A549 (cell line): ENCODE data around the gene PI4K2B. TPM values are rescaled to one million over a fixed set of nuclear protein-coding genes. Genes with fewer than 3 reads are reported as not detected.
"Not testable (repeated sequence)": the region's sequence is repeated elsewhere in the genome, so short reads cannot be mapped to it uniquely, and the experiment has no call there.

ENCODE experiments used
- ATAC-seq, 2 experiments: fragments of 200-7000 bp in 1 of 2; fragments of >200 bp in 1 of 2; cut with Nextera tagmentation in 1 of 2; cut with Tn5 transposase in 1 of 2; 3 replicates each; pipeline versions ENCODE4 v1.8.0 to v1.9.1; 2018 to 2020; ENCODE audit warnings: mild to moderate bottlenecking in 1 of 2, moderate library complexity in 1 of 2
- CTCF ChIA-PET: fragments of 300-600 bp; sonication (Branson Sonifier 250); formaldehyde crosslinking; extraction: SDS; loops from one replicate; lab custom pipeline; 2021; ENCODE audit warnings: antibody characterized with exemption, inconsistent platforms; lab: Yijun Ruan, JAX
- POLR2A ChIA-PET: fragments of 350-600 bp; formaldehyde crosslinking; extraction: SDS; loops from one replicate; lab custom pipeline; 2021; ENCODE audit warnings: antibody characterized with exemption, inconsistent platforms; lab: Yijun Ruan, JAX
- DNase-seq, 2 experiments: peaks; one replicate each; pipeline versions ENCODE4 v3.0.0 to v3.0.0-alpha.2; 2011 to 2016; ENCODE audit warnings: low read depth in 1 of 2, low spot score in 1 of 2
- FAIRE-seq: peaks from 2 replicates; lab custom pipeline; 2011; peaks lifted over from hg19 to GRCh38; lab: Jason Lieb, UNC
- H3K27ac ChIP-seq, 2 experiments: fragments of >200 bp; sonication (Bioruptor Twin); formaldehyde crosslinking; 3 replicates each; pipeline ENCODE4 v1.5.1; 2016 to 2017
- H3K4me1 ChIP-seq: fragments of >200 bp; sonication (Bioruptor Twin); formaldehyde crosslinking; 3 replicates; pipeline ENCODE4 v1.6.1; 2016
- H3K4me2 ChIP-seq: fragments of >200 bp; sonication (Bioruptor Twin); formaldehyde crosslinking; 3 replicates; pipeline ENCODE4 v1.6.1; 2016
- H3K4me3 ChIP-seq: fragments of >200 bp; sonication (Bioruptor Twin); formaldehyde crosslinking; 3 replicates; pipeline ENCODE4 v1.5.1; 2016
- H3K9me3 ChIP-seq: fragments of >200 bp; sonication (Bioruptor Twin); formaldehyde crosslinking; 3 replicates; pipeline ENCODE4 v1.6.1; 2016
- ATOH8 ChIP-seq: fragments of 250-450 bp; sonication (Bioruptor Pico); IDR thresholded peaks from 2 replicates; pipeline ENCODE4 v1.5.0; 2020; ENCODE audit warnings: low read depth, mild to moderate bottlenecking, moderate library complexity
- BHLHE40 ChIP-seq: IDR thresholded peaks from 2 replicates; pipeline ENCODE4 v1.6.1; 2012; ENCODE audit warnings: low read depth, low read length, inconsistent platforms
- CBX8 ChIP-seq: fragments of 200-600 bp; sonication (generic); IDR thresholded peaks from 2 replicates; pipeline ENCODE4 v1.6.1; 2016
- CEBPB ChIP-seq, 2 experiments: fragments of >200 bp in 1 of 2; sonication (Bioruptor Twin) in 1 of 2; formaldehyde crosslinking in 1 of 2; IDR thresholded peaks; 2 replicates each; pipeline ENCODE4 v1.6.1; 2012 to 2016
- CHD4 ChIP-seq: fragments of 200-600 bp; sonication (generic); IDR thresholded peaks from 2 replicates; pipeline ENCODE4 v1.6.1; 2016; ENCODE audit warnings: antibody characterized with exemption, mild to moderate bottlenecking, borderline replicate concordance
- EHF ChIP-seq: fragments of 250-450 bp; sonication (Bioruptor Pico); IDR thresholded peaks from 2 replicates; pipeline ENCODE4 v1.5.0; 2020; ENCODE audit warnings: mild to moderate bottlenecking
- FOSB ChIP-seq: fragments of 250-450 bp; sonication (Bioruptor Pico); IDR thresholded peaks from 2 replicates; pipeline ENCODE4 v1.5.0; 2020; ENCODE audit warnings: mild to moderate bottlenecking, moderate library complexity
- GATA3 ChIP-seq: IDR thresholded peaks from 2 replicates; pipeline ENCODE4 v1.6.1; 2012; ENCODE audit warnings: borderline replicate concordance
- HMGXB4 ChIP-seq: fragments of 250-450 bp; sonication (Bioruptor Pico); IDR thresholded peaks from 2 replicates; pipeline ENCODE4 v1.5.0; 2021; ENCODE audit warnings: mild to moderate bottlenecking, moderate library complexity, borderline replicate concordance
- HOXB13 ChIP-seq: fragments of 250-450 bp; sonication (Bioruptor Pico); IDR thresholded peaks from 2 replicates; pipeline ENCODE4 v1.5.0; 2020; ENCODE audit warnings: low read depth, mild to moderate bottlenecking, moderate library complexity
- JUNB ChIP-seq: fragments of >200 bp; sonication (Bioruptor Twin); formaldehyde crosslinking; IDR thresholded peaks from 2 replicates; pipeline ENCODE4 v1.6.1; 2016
- KDM5A ChIP-seq: fragments of 200-600 bp; sonication (generic); IDR thresholded peaks from 2 replicates; pipeline ENCODE4 v1.6.1; 2016; ENCODE audit warnings: antibody characterized with exemption, mild to moderate bottlenecking
- NFE2L2 ChIP-seq: fragments of 150-350 bp; conservative IDR thresholded peaks from 2 replicates; pipeline ENCODE4 v1.6.1; 2014; ENCODE audit warnings: low read length
- NPAS2 ChIP-seq: fragments of 250-450 bp; sonication (Bioruptor Pico); IDR thresholded peaks from 2 replicates; pipeline ENCODE4 v1.8.0; 2022; ENCODE audit warnings: mild to moderate bottlenecking, moderate library complexity, borderline replicate concordance
- PHF8 ChIP-seq: fragments of 200-600 bp; sonication (generic); IDR thresholded peaks from 2 replicates; pipeline ENCODE4 v1.6.1; 2016; ENCODE audit warnings: low read depth, mild to moderate bottlenecking, antibody characterized with exemption, moderate library complexity, borderline replicate concordance
- POLR2AphosphoS2 ChIP-seq: conservative IDR thresholded peaks from 2 replicates; pipeline ENCODE4 v1.6.1; 2012; ENCODE audit warnings: low read length, improper control_type of control experiment, inconsistent platforms
- RAD21 ChIP-seq, 2 experiments: fragments of >200 bp in 1 of 2; sonication (Bioruptor Twin) in 1 of 2; formaldehyde crosslinking in 1 of 2; IDR thresholded peaks in 1 of 2; conservative IDR thresholded peaks in 1 of 2; 2 replicates in 1 of 2; 3 replicates in 1 of 2; pipeline ENCODE4 v1.6.1; 2012 to 2018; ENCODE audit warnings: inconsistent platforms in 1 of 2
- RARB ChIP-seq: fragments of 250-450 bp; sonication (Bioruptor Pico); IDR thresholded peaks from 2 replicates; pipeline ENCODE4 v1.8.0; 2021; ENCODE audit warnings: mild to moderate bottlenecking, moderate library complexity
- TFCP2L1 ChIP-seq: fragments of 250-450 bp; sonication (Bioruptor Pico); IDR thresholded peaks from 2 replicates; pipeline ENCODE4 v1.5.0; 2021; ENCODE audit warnings: mild to moderate bottlenecking
- TP53 ChIP-seq: fragments of 250-450 bp; sonication (Bioruptor Pico); IDR thresholded peaks from 2 replicates; pipeline ENCODE4 v1.5.0; 2021; ENCODE audit warnings: mild to moderate bottlenecking, moderate library complexity
- USF2 ChIP-seq: fragments of 450-650 bp; IDR thresholded peaks from 2 replicates; pipeline ENCODE4 v1.6.1; 2014; ENCODE audit warnings: antibody characterized with exemption
- WGBS: methylation state at CpG from one replicate; pipeline ENCODE4 v1.1.6; 2017; ENCODE audit errors: missing lambda C conversion rate; 5-methylcytosine and 5-hydroxymethylcytosine counted together
- polyA plus RNA-seq, 4 experiments: library from polyadenylated mRNA; depleted of rRNA in 3 of 4; stranded (reverse); fragments of >200 nt; fragmentation: RNase III in 1 of 4; extraction: RNeasy Plus Mini Kit Qiagen cat#74134 plus additional on column Dnase treatment in 1 of 4; gene quantifications; 2 replicates in 3 of 4; 3 replicates in 1 of 4; pipeline ENCODE4 v1.2.3, GENCODE V29; 2011 to 2017

Gene PI4K2B
- polyA plus RNA-seq, 2 of the 4 experiments (the other 2 are of a cell fraction) = 7.7 to 8.4 TPM

GRCh38 chr4:25245181-25245580 lies 11.3 kb downstream of the PI4K2B start:
- DNase-seq = no peak
- CTCF ChIA-PET = no interaction called here
- 92% methylated on average over 10 of the region's 10 CpGs for WGBS

GRCh38 chr4:25246680-25247611 lies 13.1 kb downstream of the PI4K2B start:
- Histone ChIP-seq H3K4me2 (no peak overlapping the region), H3K4me3 (no peak overlapping the region), H3K4me1 (no peaks in the 10 kb centered on the region), H3K9me3 (no peaks in the 10 kb centered on the region)
- 71% methylated on average over 4 of the region's 22 CpGs for WGBS
- POLR2A ChIA-PET = no interaction called here
- no peak for DNase-seq
- no peak for ATAC-seq
- TF ChIP-seq RARB (CRISPR knock-in tag) (no peak), FOSB (CRISPR knock-in tag) (no peak), TFCP2L1 (CRISPR knock-in tag) (no peak), HOXB13 (CRISPR knock-in tag) (no peak), BHLHE40 (no peak), CBX8 (no peak), CEBPB (IDR thresholded peaks at IDR 0.05) (no peak), ATOH8 (no peak), RAD21 (conservative IDR thresholded peaks at IDR 0.05 in 1 of 2, IDR thresholded peaks at IDR 0.05 in 1 of 2) (no peak), HMGXB4 (no peak)
- TF ChIP-seq, all 56 proteins: peak for 0
- H3K27ac ChIP-seq = no peak overlapping the region
- CTCF ChIA-PET = no interaction called here
- FAIRE-seq = no peak

More at GRCh38 chr4:25245181-25245580, 11.3 kb downstream of the PI4K2B start:
- Histone ChIP-seq H3K27ac (no peak overlapping the region), H3K4me2 (no peak overlapping the region), H3K9me3 (no peaks in the 10 kb centered on the region), H3K4me1 (no peaks in the 10 kb centered on the region), H3K4me3 (no peak overlapping the region)
- no peak for FAIRE-seq
- POLR2A ChIA-PET = no interaction called here
- ATAC-seq = no peak
- TF ChIP-seq RAD21 (conservative IDR thresholded peaks at IDR 0.05 in 1 of 2, IDR thresholded peaks at IDR 0.05 in 1 of 2) (no peak), CHD4 (no peak), JUNB (no peak), RARB (CRISPR knock-in tag) (no peak), GATA3 (no peak), NFE2L2 (no peak), PHF8 (no peak), NPAS2 (no peak), TP53 (CRISPR knock-in tag) (no peak), KDM5A (no peak), USF2 (no peak), POLR2AphosphoS2 (no peak), EHF (no peak)

GRCh38 chr4:25248875-25249274 lies 15.0 kb downstream of the PI4K2B start:
- DNase-seq, H3K9me3 ChIP-seq, H3K4me1 ChIP-seq, ATAC-seq, H3K4me2 ChIP-seq, H3K4me3 ChIP-seq, FAIRE-seq, CTCF ChIA-PET, POLR2A ChIA-PET, H3K27ac ChIP-seq: not testable (repeated sequence)
- WGBS = 56% methylated on average over 4 of the region's 6 CpGs

- DNase-seq, H3K9me3 ChIP-seq, H3K27ac ChIP-seq, POLR2A ChIA-PET, H3K4me3 ChIP-seq, H3K4me1 ChIP-seq, ATAC-seq, FAIRE-seq, H3K4me2 ChIP-seq, CTCF ChIA-PET: not testable (repeated sequence)
- WGBS = 100% methylated on average over 3 of the region's 25 CpGs
These were observed 15.7 kb downstream of the PI4K2B start for GRCh38 chr4:25249494-25249893.
